ENCODE results near the gene PLAAT4. TPM values are rescaled to one million over a fixed set of nuclear protein-coding genes. Genes with fewer than 3 reads are reported as not detected.
"Not testable (repeated sequence)": the region's sequence is repeated elsewhere in the genome, so short reads cannot be mapped to it uniquely, and the experiment has no call there.

Gene PLAAT4
- total and polyA plus RNA-seq, 2 of the 13 experiments (the other 11 are each of a cell fraction or from before 2014, with no cell fraction given), result 0.71 to 1.00 TPM

DNA sequence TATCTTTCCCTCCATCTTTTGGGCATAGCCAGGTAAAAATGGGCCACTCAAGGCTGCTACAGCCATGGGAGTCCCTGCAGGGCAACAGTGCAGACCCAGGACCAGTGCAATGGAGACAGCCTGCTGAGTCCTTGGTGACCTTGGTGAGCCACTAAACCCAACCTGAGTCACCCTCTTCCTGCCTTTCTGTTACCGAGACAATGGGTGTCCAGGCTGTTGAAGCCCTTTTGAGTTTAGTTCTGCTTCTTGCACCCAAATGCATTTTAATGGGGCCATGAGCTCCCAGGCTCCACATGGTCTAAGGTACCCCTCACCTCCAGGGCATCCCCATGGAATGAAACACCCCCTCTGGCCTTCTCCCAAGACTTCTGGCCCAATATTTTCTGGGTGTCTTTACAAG, 874 bp upstream of the PLAAT4 start (continued):
- TF ChIP-seq, protein P1, sequence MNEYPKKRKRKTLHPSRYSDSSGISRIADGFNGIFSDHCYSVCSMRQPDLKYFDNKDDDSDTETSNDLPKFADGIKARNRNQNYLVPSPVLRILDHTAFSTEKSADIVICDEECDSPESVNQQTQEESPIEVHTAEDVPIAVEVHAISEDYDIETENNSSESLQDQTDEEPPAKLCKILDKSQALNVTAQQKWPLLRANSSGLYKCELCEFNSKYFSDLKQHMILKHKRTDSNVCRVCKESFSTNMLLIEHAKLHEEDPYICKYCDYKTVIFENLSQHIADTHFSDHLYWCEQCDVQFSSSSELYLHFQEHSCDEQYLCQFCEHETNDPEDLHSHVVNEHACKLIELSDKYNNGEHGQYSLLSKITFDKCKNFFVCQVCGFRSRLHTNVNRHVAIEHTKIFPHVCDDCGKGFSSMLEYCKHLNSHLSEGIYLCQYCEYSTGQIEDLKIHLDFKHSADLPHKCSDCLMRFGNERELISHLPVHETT (CRISPR knock-in tag; conservative IDR thresholded peaks at IDR 0.05), result no peak
- TF ChIP-seq ZBTB1 (CRISPR knock-in tag; IDR thresholded peaks at IDR 0.05; ENCODE audit: borderline replicate concordance) (no peak), ZNF367 (CRISPR knock-in tag; IDR thresholded peaks at IDR 0.05; ENCODE audit: borderline replicate concordance) (no peak), EEA1 (CRISPR knock-in tag; IDR thresholded peaks at IDR 0.05; ENCODE audit: borderline replicate concordance) (no peak)

DNA sequence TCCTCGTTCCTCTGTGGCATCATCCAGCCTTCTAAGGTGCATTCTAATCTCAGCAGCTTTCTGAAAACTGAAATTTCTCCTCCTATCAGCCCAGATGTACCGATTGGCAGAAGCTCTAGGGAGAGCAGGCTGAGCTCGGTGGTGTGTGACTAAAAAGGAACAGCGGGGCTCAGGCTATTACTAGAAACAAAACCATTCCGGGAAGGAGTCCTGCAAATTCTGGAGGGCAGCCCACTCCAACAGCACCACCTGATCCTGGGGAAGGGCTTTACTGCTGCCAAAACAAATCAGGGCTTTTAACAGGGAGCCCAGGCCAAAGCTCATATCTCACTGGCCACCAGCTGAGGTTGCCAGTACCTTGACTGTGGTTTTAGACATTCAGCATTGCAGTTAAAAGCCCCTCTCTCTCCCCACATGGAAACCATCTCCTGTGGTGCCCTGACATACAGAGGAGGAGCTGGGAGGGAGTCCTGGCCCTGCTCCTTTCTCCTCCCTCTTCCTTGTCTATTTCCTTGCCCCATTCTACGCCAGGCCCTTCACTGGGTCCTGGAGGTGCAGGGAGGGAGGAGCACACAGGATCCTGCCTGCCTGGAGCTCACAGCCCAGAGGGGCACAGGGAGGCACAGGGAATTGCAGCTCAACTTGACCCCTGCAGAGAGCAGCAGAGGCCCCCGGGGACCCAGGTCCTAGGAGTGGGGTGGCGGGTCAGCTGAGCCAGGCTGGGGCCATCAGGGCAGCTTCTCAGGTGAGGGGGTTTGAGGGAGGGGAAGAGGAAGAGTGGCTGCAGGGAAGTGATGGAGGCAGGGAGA, 889 bp downstream of the PLAAT4 start:
- Histone ChIP-seq H3K27ac (ENCODE audit: extremely low read length, insufficient read depth, low read length) (no peak overlapping the region), H3K9me3 (ENCODE audit: low read length) (no peaks in the 10 kb centered on the region), H3K4me3 (replicated peaks in 1 of 3; ENCODE audit: insufficient read depth in 1 of 3, low read depth in 2 of 3, low read length in 3 of 3) (peak overlapping the region in 1 of 3 experiments; percentile 47; a peak in 1 of 6 replicates), H3K4me1 (ENCODE audit: insufficient read depth, low read length) (peaks cover 19% of the 10 kb centered on the region), H3K9ac (ENCODE audit: insufficient read depth, low read depth, low read length) (no peak overlapping the region), H4K20me1 (ENCODE audit: insufficient read depth, low read length) (no peaks in the 10 kb centered on the region), H2AFZ (ENCODE audit: low read length) (no peak overlapping the region), H3K27me3 (ENCODE audit: control insufficient read depth in 1 of 2, insufficient read depth in 2 of 2, low read length in 2 of 2) (peaks cover 0 to 17% of the 10 kb centered on the region in 2 experiments; a peak in 2 of 5 replicates), H3K79me2 (ENCODE audit: insufficient read depth, low read length) (no peaks in the 10 kb centered on the region), H3K4me2 (ENCODE audit: low read depth, low read length) (peak overlapping the region; percentile 86), H3K36me3 (replicated peaks in 1 of 2; ENCODE audit: control insufficient read depth in 1 of 2, insufficient read depth in 2 of 2, low read length in 2 of 2) (no peaks in the 10 kb centered on the region)
- no TSS peak for BruUV-seq (replicated peaks)
- CTCF ChIA-PET (ENCODE audit: low intra/inter-chr PET ratio, low total read pairs), result no interaction called here
- no peak for DNase-seq (ENCODE audit: low spot score)
- in situ Hi-C loops (cut with HindIII; ENCODE audit: extremely low pct_ligation_motif_present, low pct_unique_long_range_greater_than_20kb), result no loop called here
- POLR2A ChIA-PET, result no interaction called here
- intact Hi-C loops (cut with micrococcal nuclease; ENCODE audit: unreplicated experiment), result no loop called here
- TF ChIP-seq, protein P2, sequence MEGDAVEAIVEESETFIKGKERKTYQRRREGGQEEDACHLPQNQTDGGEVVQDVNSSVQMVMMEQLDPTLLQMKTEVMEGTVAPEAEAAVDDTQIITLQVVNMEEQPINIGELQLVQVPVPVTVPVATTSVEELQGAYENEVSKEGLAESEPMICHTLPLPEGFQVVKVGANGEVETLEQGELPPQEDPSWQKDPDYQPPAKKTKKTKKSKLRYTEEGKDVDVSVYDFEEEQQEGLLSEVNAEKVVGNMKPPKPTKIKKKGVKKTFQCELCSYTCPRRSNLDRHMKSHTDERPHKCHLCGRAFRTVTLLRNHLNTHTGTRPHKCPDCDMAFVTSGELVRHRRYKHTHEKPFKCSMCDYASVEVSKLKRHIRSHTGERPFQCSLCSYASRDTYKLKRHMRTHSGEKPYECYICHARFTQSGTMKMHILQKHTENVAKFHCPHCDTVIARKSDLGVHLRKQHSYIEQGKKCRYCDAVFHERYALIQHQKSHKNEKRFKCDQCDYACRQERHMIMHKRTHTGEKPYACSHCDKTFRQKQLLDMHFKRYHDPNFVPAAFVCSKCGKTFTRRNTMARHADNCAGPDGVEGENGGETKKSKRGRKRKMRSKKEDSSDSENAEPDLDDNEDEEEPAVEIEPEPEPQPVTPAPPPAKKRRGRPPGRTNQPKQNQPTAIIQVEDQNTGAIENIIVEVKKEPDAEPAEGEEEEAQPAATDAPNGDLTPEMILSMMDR (CRISPR knock-in tag; IDR thresholded peaks at IDR 0.05), result peak; percentile 23
- no peak for TF ChIP-seq KLF9 (CRISPR knock-in tag; IDR thresholded peaks at IDR 0.05; ENCODE audit: low read depth)
- ATAC-seq, result peak; percentile 59
- FAIRE-seq, result no peak
- 22% methylated on average over 8 of the region's 8 CpGs for WGBS (ENCODE audit: low lambda C conversion rate)

DNA sequence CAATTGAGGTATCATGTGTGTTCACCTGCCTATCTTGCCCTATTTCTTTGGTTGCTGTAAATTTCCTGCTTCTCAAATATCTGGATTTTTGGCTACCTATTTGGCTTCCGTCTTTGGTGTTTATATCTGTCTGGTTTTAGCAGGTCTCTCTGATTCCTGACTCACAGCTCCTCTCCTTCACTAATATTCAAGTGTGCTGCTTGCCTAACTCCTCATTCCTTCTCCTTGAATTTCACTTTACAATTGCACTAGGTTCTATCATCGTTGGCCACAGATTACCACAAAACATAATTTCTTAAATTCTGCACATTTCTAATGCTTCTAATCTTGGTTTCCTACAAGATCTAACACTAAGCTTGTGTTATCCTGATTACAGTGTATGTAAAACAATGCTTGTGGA, 5.9 kb downstream of the PLAAT4 start:
- H4K20me1 ChIP-seq (ENCODE audit: insufficient read depth, low read length); DNase-seq (ENCODE audit: low spot score); BruUV-seq (replicated peaks); H3K27me3 ChIP-seq (ENCODE audit: control insufficient read depth in 1 of 2, insufficient read depth in 2 of 2, low read length in 2 of 2); intact Hi-C loops (cut with micrococcal nuclease; ENCODE audit: unreplicated experiment); H2AFZ ChIP-seq (ENCODE audit: low read length); CTCF ChIA-PET (ENCODE audit: low intra/inter-chr PET ratio, low total read pairs); H3K36me3 ChIP-seq (replicated peaks in 1 of 2; ENCODE audit: control insufficient read depth in 1 of 2, insufficient read depth in 2 of 2, low read length in 2 of 2); H3K27ac ChIP-seq (ENCODE audit: extremely low read length, insufficient read depth, low read length); H3K9me3 ChIP-seq (ENCODE audit: low read length); FAIRE-seq; POLR2A ChIA-PET; in situ Hi-C loops (cut with HindIII; ENCODE audit: extremely low pct_ligation_motif_present, low pct_unique_long_range_greater_than_20kb); H3K4me2 ChIP-seq (ENCODE audit: low read depth, low read length); ATAC-seq; H3K4me1 ChIP-seq (ENCODE audit: insufficient read depth, low read length); H3K4me3 ChIP-seq (replicated peaks in 1 of 3; ENCODE audit: insufficient read depth in 1 of 3, low read depth in 2 of 3, low read length in 3 of 3); H3K79me2 ChIP-seq (ENCODE audit: insufficient read depth, low read length); H3K9ac ChIP-seq (ENCODE audit: insufficient read depth, low read depth, low read length): not testable (repeated sequence)
- 8% methylated on average over 2 of the region's 2 CpGs for WGBS (ENCODE audit: low lambda C conversion rate)
